ENCODE measurements around the gene HSD11B2.

HSD11B2 gene

GRCh38 chr16:67430977-67431774 lies at the start of gene HSD11B2:
Gene HSD11B2 (plus strand): TSS chr16:67431121. CDS start chr16:67431249, 128 bp downstream.
- TF ChIP-seq CTCF (conservative IDR thresholded peaks at IDR 0.05; ENCODE audit: control insufficient read depth, insufficient read depth, low read depth, low read length), result no peak
- H3K4me3 ChIP-seq (ENCODE audit: control insufficient read depth, low read depth, low read length), result peak within 1 kb of the TSS; percentile 7
- DNase-seq (ENCODE audit: low read depth), result no peak

- no peak for DNase-seq (ENCODE audit: low read depth)
- no peak overlapping the region for H3K4me3 ChIP-seq (ENCODE audit: control insufficient read depth, low read depth, low read length)
- no peak for TF ChIP-seq CTCF (conservative IDR thresholded peaks at IDR 0.05; ENCODE audit: control insufficient read depth, insufficient read depth, low read depth, low read length)
Measured at GRCh38 chr16:67383284-67383683, 47.6 kb upstream of the HSD11B2 start.

DNA sequence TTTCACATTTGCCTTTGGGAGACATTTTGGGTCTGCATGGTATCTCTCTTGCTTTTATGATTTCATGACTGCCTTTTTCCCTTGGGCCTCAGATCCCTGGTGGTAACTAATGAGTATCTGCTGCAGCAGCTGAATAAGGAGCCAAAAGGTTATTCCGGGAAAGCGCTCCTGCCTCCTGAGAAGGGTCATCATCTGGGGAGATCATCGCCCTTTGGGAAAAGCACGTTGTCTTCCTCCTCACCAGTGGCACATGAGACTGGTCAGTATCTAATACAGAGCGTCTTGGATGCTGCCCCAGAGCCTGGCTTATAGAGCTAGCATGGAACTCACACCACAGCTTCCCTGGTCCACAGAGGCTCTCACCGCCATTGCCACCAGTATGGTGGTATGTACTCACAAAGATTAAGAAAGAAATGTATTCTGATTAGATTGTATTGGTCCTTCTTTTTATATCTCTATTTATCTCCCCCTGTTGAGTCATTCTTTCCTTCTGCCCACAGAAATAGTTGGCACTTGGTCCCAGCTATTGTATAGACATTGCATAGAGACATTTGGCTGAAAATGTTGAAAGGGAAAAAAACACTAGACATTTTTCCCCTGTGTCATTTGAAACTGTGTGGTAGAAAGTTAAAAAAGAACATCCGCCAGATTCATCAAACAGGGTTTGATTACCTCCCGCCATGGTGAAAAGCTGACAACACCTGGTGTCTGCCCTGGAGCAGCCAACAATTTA lies 46.0 kb upstream of the HSD11B2 start:
- no peak for TF ChIP-seq CTCF (conservative IDR thresholded peaks at IDR 0.05; ENCODE audit: control insufficient read depth, insufficient read depth, low read depth, low read length)
- H3K4me3 ChIP-seq (ENCODE audit: control insufficient read depth, low read depth, low read length), result no peak overlapping the region
- no peak for DNase-seq (ENCODE audit: low read depth)

- TF ChIP-seq CTCF (conservative IDR thresholded peaks at IDR 0.05; ENCODE audit: control insufficient read depth, insufficient read depth, low read depth, low read length), result no peak
- H3K4me3 ChIP-seq (ENCODE audit: control insufficient read depth, low read depth, low read length), result no peak overlapping the region
- no peak for DNase-seq (ENCODE audit: low read depth)
Measured at GRCh38 chr16:67386861-67387455, 44.0 kb upstream of the HSD11B2 start.

DNA sequence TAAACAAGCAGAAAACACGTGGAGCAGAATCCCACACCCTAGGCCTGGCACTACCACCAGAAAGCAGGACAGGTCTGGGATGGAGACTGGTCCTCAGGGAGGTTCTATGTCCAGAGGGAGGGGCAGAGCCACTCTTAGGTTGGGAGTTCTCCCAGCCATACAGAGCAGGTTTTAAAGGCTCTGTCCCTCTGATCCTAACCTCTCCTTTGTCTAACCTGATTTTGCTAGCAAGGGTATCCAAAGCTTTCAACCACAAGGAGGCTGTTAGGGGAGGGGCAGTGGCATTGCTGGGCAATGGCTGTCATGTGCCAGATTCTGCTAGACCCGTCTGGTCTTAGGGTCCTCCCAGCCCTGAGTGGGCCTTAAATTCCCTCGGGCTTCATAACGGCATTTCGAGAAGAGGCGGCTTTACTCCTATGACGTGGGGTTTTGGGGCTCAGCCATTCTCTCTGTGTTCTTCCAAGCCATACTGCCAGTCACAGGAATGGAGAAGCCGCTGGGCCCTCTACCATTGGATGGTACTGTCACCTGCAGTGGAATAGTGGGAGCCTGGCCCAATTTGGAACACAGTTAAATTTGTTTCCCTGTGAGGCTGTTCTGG lies 43.3 kb upstream of the HSD11B2 start:
- H3K4me3 ChIP-seq (ENCODE audit: control insufficient read depth, low read depth, low read length), result no peak overlapping the region
- no peak for TF ChIP-seq CTCF (conservative IDR thresholded peaks at IDR 0.05; ENCODE audit: control insufficient read depth, insufficient read depth, low read depth, low read length)
- no peak for DNase-seq (ENCODE audit: low read depth)

DNA sequence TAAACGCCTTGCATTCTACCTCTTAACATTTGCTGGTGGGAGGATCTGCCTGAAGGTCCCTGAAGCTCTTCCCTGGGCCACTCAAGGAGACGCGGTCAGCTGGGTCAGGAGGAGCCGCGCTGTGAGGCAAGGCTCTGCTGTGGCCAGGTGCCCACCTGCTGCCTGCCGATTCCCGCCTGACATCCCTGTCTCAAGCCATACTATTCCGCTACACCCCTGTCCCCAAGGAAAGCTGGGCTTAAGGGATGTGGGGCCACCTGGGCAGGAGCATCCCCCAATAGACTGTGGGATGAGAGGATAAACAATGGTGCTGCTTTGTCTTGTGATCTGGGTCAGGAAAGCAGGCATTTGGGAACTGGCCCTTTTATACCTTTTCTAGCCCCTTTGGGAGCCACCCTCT lies 42.7 kb upstream of the HSD11B2 start:
- TF ChIP-seq CTCF (conservative IDR thresholded peaks at IDR 0.05; ENCODE audit: control insufficient read depth, insufficient read depth, low read depth, low read length), result no peak
- no peak for DNase-seq (ENCODE audit: low read depth)
- no peak overlapping the region for H3K4me3 ChIP-seq (ENCODE audit: control insufficient read depth, low read depth, low read length)
